Activated naive CD4-positive, alpha-beta T cell (primary cell): ENCODE measurements around the gene XRCC3.

Experiments used
- DNase-seq, 4 experiments: peaks; one replicate each; lab custom pipeline; 2025; lab: John Stamatoyannopoulos, UW

XRCC3 gene

DNA sequence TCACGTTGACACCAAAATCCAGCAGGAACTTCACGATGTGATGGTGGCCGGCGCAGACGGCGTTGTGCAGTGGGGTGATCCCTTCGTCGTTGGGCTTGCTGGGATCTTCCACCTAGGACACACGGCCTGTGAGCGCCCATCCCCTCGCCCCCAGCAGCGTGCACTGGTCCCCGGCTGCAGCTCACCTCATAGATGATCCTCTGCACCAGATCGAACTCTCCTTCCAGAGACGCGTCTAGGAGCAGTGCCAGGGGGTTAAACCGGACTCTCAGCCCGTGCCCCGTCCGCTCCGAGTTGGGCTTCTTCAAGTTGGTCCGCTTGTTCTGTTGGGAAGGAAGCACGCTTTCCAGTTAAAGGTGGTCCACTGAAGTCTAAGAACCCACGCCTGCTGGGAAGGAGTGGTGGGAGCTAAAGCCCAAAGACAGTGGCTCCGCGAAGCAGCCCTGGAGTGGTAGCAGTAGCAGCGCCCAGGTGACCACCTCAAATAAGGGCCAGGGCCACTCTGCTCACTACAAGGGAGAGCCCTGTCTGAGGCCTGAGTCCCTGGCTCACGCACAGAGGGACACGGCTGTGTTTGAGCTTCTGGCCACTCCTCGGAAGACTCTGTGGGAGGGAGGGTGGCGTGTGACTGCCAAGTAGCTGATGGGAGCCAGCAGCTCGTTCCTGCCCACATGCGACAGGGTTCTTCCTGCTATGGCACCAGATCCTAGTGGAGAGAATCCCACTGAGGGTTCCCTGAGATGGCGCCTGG is 23.6 kb upstream of the XRCC3 start:
- no peak for DNase-seq

DNA sequence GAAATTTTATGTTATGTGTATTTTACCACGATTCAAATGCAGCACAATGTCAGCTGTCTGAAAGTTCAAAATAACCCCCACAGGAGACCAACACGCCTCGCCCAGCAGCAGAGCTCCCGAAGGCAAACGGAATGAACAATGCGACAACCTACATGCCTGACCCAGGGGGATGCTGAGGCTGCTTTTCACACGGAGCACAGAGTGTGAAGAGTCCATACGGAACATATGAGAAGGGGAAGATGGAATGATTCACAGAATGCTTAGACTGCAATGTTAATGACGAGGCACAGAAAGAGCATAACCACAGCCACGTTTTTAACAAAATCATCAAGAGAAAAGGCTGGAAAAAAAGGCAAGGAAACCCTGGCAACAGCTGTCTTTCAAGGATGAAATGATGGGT is 22.9 kb upstream of the XRCC3 start:
- no peak for DNase-seq

DNA sequence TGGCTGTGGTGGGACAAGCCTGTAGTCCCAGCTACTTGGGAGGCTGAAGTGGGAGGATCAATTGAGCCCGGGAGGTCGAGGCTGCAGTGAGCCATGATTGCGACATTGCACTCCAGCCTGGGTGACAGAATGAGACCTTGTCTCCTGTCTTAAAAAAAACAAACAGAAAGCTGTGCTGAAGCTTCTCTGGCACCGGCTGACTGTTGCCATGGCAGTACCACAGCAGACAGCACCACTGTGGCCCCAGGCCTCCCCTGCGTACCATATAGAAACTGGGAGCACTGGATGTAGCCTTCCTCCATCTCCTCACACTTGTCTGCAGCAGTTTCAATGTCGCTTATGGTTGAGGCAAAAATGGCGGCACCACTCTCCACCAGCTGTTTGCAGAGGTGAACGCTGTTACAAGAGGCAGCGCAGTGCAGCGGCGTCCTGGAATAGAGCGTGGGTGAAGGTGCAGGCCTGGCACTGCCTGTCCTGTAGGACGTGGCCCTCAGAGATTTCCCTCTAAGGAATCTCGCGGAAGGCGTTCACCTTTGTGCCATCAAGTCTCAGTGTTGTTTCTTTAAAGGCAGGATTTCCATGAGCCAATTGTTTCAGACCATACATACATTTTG is 22.3 kb upstream of the XRCC3 start:
- DNase-seq: no peak

DNA sequence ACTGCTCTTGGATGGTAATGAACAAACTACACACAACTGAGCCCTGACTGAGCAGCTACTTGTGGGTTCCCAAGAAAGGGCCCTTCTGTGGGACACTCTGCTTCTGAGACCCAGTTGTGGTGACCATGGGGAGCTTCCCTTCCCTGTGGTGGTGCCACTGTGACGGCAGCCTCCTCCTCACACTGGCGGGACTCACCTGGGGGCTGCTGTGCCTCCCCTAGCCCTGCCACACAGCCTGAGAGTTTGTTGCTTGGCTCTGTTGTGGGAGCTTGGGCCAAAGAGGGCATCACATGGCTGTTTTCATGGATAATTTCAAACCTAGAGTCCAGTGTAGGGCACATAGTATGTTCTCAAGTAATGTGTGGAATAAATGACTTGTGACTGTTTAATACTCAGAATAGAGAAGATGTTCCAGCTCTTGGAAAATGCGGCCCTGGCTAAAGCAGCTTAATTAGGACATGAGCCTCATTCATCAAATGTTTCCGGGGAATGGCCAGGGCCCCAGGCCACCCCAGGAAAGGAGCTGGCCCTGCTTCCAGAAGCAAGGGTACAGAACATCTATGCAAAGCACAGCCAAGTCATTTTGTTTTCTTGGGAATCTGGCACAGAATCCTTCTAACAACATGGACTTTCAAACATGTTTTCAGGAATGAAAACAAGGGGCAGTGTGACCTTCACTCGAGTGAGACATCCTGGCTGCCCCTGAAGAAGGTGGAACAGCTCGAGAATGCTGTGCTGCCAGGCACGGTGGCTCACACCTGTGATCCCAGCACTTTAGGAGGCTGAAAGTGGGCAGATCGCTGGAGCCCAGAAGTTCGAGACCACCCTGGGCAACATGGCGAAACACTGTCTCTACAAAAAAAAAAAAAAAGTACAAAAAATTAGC is 21.5 kb upstream of the XRCC3 start:
- no peak for DNase-seq

DNA sequence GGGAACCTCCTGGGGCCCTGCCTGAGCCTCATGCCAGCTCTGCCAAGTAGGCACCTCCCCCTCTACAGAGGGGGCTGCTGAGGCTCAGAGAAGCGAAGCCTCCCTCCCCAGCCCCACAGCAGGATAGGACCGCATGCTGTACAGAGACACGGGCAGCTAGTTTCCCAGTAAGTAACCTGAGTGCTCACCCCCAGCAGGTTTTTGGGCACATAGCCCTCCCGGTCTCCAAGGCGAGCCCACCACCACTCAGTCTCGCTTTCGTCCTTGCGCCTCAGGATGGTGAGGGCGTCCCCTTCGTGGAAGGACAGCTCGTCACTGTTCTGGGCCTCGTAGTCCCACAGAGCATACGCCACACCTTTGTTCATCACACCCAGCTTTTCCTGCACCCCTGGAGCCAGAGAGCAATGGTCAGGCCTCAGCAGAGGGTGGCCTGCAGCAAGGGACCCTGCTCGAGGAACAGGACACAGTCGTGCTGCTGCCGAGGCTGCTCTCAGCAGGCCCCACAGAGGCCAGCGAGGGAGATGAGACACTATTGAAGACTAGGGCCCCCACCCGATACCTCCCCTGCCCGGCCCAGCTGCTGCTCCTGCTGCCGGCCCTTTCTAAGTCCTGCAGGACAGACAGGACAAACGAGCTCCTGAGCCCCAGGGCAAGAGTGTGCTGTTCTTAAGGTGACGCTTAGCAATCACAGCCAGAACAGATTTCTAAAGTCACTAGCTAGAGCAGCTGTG is 20.7 kb upstream of the XRCC3 start:
- DNase-seq: no peak

DNA sequence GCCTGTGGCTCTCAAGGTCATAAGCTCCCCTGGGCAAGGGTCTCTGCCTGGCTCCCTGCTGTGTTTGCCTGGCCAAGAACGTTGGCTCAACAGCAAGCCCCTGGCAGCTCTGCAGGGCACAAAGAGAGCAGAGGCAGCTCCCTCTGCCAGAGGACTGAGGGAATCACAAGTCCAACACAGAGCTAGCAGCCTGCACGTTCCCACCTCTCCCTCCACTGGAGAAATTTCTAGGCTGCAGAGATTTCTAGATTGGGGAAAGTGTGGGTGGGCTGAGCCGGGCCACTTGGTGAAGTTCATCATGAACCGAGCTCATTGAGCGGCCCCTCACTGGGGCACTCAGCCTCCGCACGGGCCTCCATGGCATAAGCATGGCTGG is 20.2 kb upstream of the XRCC3 start:
- no peak for DNase-seq

DNA sequence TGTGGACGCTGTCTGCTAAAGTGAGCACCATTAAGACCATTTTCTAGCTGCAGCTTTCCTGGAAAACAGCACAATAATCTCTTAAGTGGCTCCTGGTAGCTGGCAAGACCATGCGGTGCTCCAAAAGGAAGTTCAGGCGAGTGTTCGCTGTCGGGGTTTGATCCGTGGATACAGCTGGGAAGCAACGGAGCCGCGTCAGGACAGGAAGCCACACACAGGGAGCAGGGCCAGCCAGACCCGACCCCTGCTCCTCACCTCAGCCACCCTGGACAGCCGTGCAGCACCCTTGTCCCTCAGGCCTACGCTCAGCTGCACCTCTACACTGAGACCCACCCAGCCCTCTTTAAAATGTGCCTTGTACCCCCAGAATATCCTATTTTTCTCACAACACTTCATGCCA is 19.8 kb upstream of the XRCC3 start:
- no peak for DNase-seq

DNA sequence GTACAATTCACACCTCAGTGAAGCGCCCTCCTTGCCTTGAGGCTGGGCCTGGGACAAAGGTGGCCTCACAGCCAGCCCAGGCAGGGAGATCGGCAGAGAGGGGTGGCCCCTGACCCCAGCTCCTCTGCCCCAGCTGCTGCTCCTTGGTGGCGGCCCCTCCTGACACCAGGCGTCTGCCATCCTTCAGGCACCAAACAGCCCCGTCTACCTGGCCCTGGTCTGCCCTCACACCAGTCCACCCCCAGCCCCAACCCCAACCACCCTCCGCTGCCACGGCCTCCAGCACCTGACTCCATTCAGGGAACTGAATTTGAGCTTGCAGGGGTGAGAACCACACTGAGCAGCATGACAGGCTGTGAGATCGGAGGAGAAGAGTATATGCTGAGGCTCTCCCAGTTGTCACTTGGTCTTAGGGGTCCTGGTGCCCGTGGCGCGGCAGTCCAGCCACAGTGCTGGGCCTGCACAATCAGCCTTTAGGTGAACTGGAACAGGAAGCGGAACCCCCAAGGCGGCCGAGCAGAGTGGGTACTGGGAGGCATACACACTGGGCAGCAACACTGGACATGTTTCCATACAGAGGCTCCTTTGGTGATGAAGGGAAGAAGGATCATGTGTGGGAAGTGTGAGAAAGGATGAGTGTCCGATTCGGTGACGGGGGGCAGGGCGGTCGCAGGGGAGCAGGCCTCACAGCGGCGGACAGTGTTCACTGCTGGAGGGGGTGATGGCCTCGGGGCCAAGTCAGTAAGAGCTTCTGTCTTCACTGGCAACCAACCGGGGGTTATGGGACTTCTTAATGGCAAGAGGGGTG is 19.0 kb upstream of the XRCC3 start:
- DNase-seq: no peak

DNA sequence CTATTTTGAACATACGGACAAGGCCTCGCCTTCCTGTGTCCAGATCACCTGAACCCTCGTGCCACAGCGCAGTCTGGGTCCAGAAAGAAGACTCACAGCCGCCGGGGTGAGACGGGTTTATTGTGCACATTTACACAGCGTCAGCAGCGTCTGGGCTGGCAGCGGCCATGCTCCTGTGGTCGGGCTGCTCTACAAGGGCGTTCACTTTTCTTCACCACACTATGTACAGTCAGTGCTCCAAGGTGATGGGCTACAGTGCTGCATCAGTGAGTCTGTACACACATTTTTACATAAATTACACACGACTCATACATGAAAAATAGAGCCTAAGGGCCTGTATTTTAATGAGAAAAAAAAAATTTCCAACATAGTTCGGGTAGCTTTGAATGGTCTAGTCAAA is 18.4 kb upstream of the XRCC3 start:
- DNase-seq: no peak

DNA sequence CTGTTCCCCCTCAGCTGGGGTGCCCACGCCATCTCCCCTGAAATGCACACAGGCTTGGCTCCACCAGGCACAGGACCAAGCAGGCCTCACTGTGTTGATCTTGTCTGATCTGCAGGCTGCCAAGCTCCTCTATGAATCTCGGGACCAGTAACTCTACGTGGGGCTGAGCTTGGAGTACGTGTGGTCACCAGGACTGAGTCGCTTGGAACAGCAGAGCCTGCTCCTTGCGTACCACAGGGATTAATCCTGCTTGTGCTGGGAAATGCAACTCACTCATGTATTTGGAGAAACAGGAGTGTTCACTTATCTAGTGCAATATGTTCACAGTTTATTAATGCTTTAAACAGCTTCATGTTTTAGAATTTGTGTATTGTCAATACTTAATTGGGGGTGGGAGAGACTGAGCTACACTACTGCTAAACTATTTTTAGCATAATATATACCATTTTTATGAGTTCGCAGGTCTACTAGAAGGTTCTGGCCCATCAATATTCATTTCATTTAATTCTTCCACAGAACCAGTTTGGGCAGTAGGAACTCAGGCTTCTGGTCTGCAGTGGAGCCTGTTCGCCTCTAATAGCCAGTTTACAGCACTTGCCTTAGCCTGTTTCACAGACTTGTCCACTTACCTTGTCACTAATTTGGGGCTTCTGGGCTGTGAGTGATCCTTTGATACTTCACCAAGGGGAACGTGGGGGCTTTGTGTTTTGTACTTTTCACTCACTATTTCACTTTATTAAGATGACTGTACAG is 17.8 kb upstream of the XRCC3 start:
- DNase-seq: no peak

DNA sequence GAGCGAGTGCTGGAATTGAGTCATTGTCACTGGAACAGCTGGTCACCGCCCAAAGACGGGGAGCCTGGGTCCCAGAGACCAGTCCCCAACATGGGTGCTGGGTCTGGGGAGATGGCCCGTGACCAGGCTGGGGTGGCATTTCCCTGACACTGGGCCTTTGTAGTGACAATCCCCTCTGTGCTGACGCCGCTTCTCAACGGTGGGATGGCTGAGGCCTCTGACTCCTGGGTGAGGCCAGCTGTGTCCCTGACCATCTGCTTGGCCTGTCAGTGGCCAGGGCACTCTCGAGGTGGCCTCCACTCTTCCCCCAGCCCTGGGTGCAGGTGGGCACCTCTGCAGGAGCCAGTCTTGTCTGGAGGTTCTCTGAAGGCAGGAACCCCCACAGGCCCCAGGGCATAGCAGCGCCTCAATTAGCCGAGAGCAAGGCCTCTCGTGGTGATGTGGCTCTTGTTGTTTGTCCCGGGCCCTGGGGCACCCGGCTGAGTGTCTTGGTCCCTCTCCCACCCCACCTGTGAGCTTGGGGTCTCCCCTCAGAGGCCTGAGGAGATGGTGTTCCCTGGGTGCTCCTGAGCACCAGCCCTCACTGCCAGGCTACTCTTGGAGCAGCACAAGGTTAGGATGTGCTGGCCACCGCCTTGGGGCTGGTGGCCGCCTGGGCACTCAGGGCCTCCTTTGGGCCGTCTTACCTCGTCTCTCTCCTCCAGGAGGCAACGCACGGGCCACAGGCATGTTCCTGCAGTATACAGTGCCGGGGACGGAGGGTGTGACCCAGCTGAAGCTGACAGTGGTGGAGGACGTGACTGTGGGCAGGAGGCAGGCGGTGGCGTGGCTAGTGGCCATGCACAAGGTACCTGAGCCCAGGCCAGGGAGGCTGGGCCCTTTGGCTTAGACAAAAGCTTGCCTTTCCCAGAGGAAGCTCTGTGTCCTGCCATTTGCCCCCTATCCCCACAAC is 16.9 kb upstream of the XRCC3 start:
- DNase-seq: no peak

DNA sequence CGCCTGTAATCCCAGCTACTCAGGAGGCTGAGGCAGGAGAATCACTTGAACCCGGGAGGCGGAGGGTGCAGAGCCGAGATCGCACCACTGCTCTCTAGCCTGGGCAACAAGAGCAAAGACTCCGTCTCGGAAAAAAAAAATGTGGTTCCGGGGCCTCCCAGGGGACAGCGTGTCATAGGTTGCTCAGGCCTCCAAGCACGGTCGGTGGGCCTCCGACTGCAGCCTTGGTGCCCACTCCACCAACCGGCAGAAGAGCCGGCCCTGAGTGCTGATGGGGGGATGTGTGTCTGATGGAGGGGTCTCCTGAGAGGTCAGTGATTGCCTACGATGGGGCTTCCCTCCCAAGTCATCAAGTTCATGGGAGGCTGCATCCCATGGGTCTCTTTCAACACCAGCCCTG is 16.2 kb upstream of the XRCC3 start:
- no peak for DNase-seq

DNA sequence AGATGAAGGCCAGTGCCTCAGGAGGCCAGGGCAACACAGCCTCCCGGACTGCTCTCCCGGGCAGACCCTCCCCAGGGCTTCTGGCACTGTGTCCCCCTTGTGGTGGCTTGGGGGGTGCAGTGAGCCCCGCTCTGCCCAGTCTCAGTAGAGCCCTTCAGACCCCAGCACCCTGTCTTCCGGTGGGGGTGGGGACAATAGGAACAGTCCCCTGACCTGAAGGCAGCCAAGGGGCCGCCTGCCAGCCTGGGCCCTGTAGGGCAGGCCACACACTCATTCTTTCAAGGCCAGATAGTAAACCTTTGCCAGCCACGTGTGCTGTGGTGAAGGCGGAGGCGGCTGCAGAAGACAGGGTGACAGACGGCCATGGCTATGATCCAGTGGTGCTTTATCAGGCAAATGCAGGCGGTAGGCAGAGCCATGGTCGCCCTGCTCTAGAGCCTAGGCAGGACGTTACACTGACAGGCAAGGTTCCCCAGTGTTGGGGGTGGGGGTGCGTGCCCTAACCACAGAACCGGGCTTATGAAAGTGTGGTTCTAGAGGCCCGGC is 15.3 kb upstream of the XRCC3 start:
- DNase-seq: no peak

DNA sequence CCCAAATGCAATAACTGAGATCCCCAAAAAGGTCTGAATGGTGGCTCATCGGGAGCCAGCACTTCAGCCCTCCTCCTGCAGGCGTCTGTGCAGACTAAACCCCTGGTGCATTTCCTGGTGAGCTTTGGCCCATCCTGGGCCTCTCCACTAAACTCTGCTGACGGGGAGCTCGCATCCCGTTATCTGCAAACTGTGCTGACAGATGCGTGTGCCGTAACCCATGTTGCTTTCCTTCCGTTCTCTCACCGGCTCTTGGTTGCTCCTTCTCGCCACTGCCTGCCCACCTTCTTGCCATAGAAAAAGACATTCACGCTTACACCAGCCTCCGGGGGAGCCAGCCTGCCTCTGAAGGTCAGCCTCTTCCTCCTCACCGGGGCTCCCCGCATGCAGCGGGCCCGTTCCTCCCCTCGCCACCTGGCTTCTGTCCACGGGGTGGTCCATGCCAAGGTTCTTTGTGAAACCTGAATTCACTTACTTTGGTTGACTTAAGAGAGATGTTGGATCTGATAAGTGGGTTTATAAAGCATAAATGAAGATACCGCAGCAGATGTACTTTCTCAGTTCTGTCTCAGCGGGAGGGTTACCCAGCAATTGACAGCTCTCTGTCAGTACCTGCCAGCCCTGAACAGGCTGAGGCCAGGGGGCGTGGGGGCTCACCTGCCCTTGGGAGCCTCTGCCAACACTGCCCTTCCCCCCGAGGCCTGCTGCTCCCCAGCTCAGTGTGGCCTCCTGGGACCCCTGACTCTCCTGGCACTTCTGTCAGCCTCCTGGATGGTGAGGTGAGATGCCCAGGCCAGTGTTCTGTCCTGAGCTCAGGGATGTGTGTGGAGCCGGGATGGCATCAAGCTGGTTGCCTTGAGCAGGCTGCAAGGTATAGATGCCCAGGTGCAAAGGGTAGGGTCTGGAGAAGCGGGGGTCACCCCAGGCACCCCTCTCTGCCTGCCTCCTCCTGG is 14.5 kb upstream of the XRCC3 start:
- DNase-seq: no peak

DNA sequence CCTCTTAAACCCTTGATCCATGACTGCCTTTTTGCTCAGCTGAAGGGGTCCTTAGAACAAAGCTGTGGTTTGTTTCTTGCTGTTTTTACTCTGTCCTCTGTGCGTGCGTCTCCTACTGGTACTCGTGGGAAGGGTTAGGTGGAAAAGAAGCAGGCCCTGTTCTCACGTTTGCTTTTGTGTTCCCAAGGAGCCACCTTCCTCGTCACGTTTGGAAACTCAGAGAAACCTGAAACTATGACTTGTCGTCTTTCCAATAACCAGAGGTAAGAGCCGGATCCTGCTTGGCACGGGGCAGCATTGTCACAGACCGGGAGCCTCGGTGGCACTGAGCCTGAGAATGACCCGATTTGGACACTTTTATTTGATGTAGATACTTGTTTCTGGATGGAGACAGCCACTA is 13.5 kb upstream of the XRCC3 start:
- DNase-seq: no peak

DNA sequence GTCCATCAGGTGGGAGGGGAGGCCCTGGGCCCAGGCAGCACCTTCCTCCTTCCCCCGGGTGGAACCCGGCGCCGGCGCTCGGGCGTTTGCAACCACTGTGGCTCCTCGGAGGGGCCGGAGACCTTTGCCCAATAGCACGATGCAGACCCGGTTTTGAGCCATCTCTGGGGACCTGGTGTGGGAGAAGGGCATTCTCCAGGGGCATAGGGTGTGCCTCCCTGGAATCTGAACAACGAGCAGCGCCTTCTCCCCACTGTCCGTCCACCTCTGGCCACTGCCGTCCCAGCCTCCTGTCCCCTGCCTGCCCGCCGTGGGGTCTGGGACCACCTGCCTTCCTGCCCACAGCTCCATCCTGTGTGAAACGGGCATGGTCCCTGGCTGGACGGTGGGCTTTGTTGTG is 12.9 kb upstream of the XRCC3 start:
- no peak for DNase-seq

DNA sequence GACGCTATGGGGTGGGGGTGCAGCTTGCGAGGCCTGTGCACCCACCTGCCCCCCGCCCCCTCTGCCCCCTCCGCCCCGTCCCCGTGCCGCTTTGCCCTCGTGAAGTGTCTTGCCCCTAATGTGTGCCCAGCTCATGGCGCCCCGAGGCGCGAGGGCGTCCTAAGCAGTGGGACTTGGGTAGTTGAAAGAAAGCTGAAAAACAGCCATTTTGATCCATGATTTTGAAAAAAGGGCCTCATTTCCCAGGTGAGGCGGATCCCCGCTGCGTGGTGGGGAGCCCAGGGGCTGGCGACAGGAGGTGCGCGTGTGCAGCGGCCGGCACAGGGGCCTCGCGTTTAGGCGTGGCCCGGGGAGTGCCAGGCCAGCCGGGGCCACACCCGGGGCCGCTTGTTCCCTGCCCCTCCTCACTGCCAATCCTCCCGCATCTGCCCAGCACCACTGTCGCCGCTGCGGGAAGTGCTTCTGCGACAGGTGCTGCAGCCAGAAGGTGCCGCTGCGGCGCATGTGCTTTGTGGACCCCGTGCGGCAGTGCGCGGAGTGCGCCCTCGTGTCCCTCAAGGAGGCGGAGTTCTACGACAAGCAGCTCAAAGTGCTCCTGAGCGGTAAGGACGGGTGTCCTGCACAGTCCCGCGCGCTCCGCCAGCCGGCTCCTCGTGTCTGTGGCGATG is 12.2 kb upstream of the XRCC3 start:
- DNase-seq: no peak

DNA sequence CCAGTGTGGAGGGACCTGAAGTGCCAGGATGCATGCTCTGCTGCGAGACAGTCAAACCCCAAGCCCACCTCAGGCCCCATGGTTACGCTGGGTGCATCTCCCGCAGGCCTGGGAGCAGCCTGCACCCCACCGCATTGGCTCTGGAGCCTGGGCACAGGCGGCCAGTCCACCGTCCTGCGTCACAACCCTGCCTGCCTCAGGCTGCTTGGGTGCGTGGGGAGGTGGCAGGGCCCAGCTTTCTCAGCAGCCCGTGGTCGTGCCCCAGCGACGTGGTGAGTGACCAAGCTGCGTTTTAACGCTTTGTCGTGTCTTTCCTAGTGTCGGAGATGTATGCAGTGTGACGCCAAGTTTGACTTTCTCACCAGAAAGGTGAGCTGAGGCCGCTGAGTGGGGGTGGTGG is 11.2 kb upstream of the XRCC3 start:
- no peak for DNase-seq
